SU-DHL-6 (cell line): Measurements from ENCODE around the gene ADGRD1.

Source experiments
- H2AFZ ChIP-seq: fragments of 200-600 bp; sonication (generic); 2 replicates; pipeline ENCODE4 v1.6.1; 2014; ENCODE audit warnings: low read depth, mild to moderate bottlenecking, moderate library complexity, mixed read lengths, antibody characterized with exemption, low read length; ENCODE audit not compliant: severe bottlenecking
- H3F3A ChIP-seq: fragments of 200-600 bp; shearing (Covaris generic); 2 replicates; pipeline ENCODE4 v1.6.0; 2016; ENCODE audit warnings: antibody characterized with exemption, mild to moderate bottlenecking; ENCODE audit not compliant: insufficient read depth
- H3K27ac ChIP-seq: fragments of 200-600 bp; sonication (generic); 2 replicates; pipeline ENCODE4 v1.5.1; 2016; ENCODE audit warnings: low read depth, mild to moderate bottlenecking, low read length, moderate library complexity, mixed read lengths
- H3K27me3 ChIP-seq: fragments of 200-600 bp; sonication (generic), shearing (Covaris generic); 2 replicates; pipeline ENCODE4 v1.6.0; 2014; ENCODE audit warnings: mild to moderate bottlenecking, low read length
- H3K36me3 ChIP-seq: fragments of 200-600 bp; sonication (generic); 2 replicates; pipeline ENCODE4 v1.6.1; 2014; ENCODE audit warnings: mild to moderate bottlenecking, low read length, mixed read lengths
- H3K4me2 ChIP-seq: fragments of 300-600, 200-600 bp; shearing (Covaris generic), sonication (generic); 2 replicates; pipeline ENCODE4 v1.6.0; 2014; ENCODE audit warnings: low read length, low read depth, mild to moderate bottlenecking; ENCODE audit not compliant: poor library complexity, severe bottlenecking
- H3K4me3 ChIP-seq: fragments of 200-600 bp; sonication (generic); 2 replicates; pipeline ENCODE4 v1.5.1; 2014; ENCODE audit warnings: antibody characterized with exemption, low read length, mild to moderate bottlenecking, mixed read lengths; ENCODE audit not compliant: insufficient read depth, poor library complexity, severe bottlenecking
- H3K79me2 ChIP-seq: fragments of 200-600 bp; sonication (generic); 2 replicates; pipeline ENCODE4 v1.6.1; 2014; ENCODE audit warnings: mild to moderate bottlenecking, low read length, moderate library complexity; ENCODE audit not compliant: insufficient read depth
- H3K9ac ChIP-seq: fragments of 200-600 bp; sonication (generic); 2 replicates; pipeline ENCODE4 v1.7.0; 2014; ENCODE audit warnings: mild to moderate bottlenecking, low read length
- H3K9me2 ChIP-seq: fragments of 200-600 bp; sonication (generic); replicated peaks from 2 replicates; pipeline ENCODE4 v1.6.1; 2014; ENCODE audit warnings: low read length; ENCODE audit not compliant: insufficient read depth
- H3K9me3 ChIP-seq: fragments of 200-600 bp; sonication (generic); 2 replicates; pipeline ENCODE4 v1.6.1; 2014; ENCODE audit warnings: low read length, mixed read lengths; ENCODE audit not compliant: insufficient read depth
- H4K20me1 ChIP-seq: fragments of 200-600 bp; sonication (generic); 2 replicates; pipeline ENCODE4 v1.6.1; 2014; ENCODE audit warnings: low read depth, mild to moderate bottlenecking, antibody characterized with exemption, low read length, moderate library complexity, mixed read lengths
- EZH2phosphoT487 ChIP-seq: fragments of 200-600 bp; sonication (generic), shearing (Covaris generic); conservative IDR thresholded peaks from 2 replicates; pipeline ENCODE4 v1.6.1; 2018; ENCODE audit warnings: mild to moderate bottlenecking, antibody characterized with exemption, low read length, moderate library complexity, mixed read lengths
- TF ChIP-seq, protein P1 (sequence below): fragments of 200-600 bp; sonication (generic); IDR thresholded peaks from one replicate; pipeline ENCODE4 v1.5.1; 2017; ENCODE audit warnings: antibody characterized with exemption, mild to moderate bottlenecking, low read length, moderate library complexity; ENCODE audit not compliant: insufficient read depth, poor library complexity, severe bottlenecking

ADGRD1 gene

DNA sequence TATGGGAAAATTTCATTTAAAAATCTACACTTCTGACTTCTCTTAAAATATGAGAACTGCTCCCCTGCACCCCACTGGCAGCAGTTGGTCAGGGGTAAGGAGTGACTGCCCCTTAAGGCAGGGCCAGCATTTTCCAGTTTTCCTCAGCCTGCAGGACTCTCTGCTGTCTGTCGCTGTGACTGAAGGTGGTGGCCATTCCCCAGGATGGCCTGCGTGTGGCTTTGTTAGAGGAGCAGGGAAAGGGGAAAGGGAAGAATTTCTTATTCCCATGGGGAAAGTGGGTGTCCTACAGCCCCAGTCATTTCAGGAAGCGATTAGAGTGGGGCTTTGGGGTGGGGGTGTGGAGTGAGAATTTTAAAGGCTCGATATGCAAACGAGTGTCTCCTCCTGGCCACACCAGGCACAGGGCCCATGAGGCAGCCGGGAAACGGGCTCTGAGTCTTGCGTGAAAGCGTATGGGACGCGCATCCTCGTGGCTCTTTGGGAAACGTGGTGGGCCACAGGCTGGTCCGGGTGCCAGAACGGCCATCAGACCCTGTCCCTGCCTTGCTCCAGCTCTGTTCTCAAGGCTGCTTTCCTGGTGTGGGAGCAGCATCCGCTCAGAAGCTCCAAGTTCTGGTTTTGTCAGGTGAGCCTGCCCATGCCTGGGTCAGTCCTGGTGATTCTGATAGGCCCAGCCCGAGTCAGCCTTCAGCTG, 23.5 kb downstream of the ADGRD1 start:
- Histone ChIP-seq H3K9ac (no peak overlapping the region), H3F3A (peaks cover 36% of the 10 kb centered on the region), H3K27me3 (no peaks in the 10 kb centered on the region), H3K27ac (no peak overlapping the region), H3K79me2 (no peaks in the 10 kb centered on the region), H2AFZ (no peak overlapping the region), H3K36me3 (no peaks in the 10 kb centered on the region), H3K4me3 (no peak overlapping the region), H3K9me3 (no peaks in the 10 kb centered on the region), H4K20me1 (no peaks in the 10 kb centered on the region), H3K9me2 (no peaks in the 10 kb centered on the region), H3K4me2 (no peak overlapping the region)
- TF ChIP-seq, protein P1, sequence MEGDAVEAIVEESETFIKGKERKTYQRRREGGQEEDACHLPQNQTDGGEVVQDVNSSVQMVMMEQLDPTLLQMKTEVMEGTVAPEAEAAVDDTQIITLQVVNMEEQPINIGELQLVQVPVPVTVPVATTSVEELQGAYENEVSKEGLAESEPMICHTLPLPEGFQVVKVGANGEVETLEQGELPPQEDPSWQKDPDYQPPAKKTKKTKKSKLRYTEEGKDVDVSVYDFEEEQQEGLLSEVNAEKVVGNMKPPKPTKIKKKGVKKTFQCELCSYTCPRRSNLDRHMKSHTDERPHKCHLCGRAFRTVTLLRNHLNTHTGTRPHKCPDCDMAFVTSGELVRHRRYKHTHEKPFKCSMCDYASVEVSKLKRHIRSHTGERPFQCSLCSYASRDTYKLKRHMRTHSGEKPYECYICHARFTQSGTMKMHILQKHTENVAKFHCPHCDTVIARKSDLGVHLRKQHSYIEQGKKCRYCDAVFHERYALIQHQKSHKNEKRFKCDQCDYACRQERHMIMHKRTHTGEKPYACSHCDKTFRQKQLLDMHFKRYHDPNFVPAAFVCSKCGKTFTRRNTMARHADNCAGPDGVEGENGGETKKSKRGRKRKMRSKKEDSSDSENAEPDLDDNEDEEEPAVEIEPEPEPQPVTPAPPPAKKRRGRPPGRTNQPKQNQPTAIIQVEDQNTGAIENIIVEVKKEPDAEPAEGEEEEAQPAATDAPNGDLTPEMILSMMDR, result no peak
- no peak for TF ChIP-seq EZH2phosphoT487

DNA sequence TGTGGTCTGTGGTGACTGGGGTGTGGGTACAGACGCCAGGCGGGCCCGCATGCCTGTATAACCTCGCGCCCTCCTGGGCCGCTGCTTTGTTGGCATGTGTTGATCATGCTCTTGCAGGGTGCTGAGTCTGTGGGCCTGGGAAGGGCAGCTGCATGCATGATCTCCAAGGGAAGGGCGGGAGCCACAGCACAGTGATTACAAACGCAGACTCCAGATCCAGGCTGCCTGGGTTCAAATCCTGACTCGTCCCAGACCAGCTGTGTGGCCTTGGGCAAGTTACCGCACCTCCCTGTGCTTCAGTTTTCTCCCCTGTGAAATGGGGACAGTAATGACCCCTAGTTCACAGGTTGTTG, 24.0 kb downstream of the ADGRD1 start:
- no peak overlapping the region for H3K4me2 ChIP-seq

GRCh38 chr12:130978785-130979184, 25.1 kb downstream of the ADGRD1 start:
- H3K9me3 ChIP-seq, result no peaks in the 10 kb centered on the region
- peaks cover 45% of the 10 kb centered on the region for H3F3A ChIP-seq
- H3K79me2 ChIP-seq, result no peaks in the 10 kb centered on the region
- H3K9me2 ChIP-seq, result no peaks in the 10 kb centered on the region
- H3K4me3 ChIP-seq, result no peak overlapping the region
- H3K36me3 ChIP-seq, result no peaks in the 10 kb centered on the region
- peak overlapping the region; percentile 94 for H3K27ac ChIP-seq
- H2AFZ ChIP-seq, result peak overlapping the region; percentile 2
- H3K9ac ChIP-seq, result peak overlapping the region; percentile 50
- H3K27me3 ChIP-seq, result no peaks in the 10 kb centered on the region
- TF ChIP-seq EZH2phosphoT487, result no peak
- TF ChIP-seq, protein P1, result no peak
- peak overlapping the region; percentile 55 for H3K4me2 ChIP-seq
- H4K20me1 ChIP-seq, result no peaks in the 10 kb centered on the region

More for the DNA sequence above, 24.0 kb downstream of the ADGRD1 start:
- no peaks in the 10 kb centered on the region for H3K9me2 ChIP-seq
- no peaks in the 10 kb centered on the region for H4K20me1 ChIP-seq
- H3K4me3 ChIP-seq, result no peak overlapping the region
- TF ChIP-seq EZH2phosphoT487, result no peak
- TF ChIP-seq, protein P1, result no peak
- H3K36me3 ChIP-seq, result no peaks in the 10 kb centered on the region
- peaks cover 40% of the 10 kb centered on the region for H3F3A ChIP-seq
- H3K27me3 ChIP-seq, result no peaks in the 10 kb centered on the region
- no peak overlapping the region; the same call in 1 of the 2 replicates for H3K27ac ChIP-seq
- H3K79me2 ChIP-seq, result no peaks in the 10 kb centered on the region
- H3K9me3 ChIP-seq, result no peaks in the 10 kb centered on the region
- no peak overlapping the region for H2AFZ ChIP-seq
- no peak overlapping the region for H3K9ac ChIP-seq
